Measurements from ENCODE around the gene TNS3. TPM values are rescaled to one million over a fixed set of nuclear protein-coding genes. Genes with fewer than 3 reads are reported as not detected.
A peak's percentile ranks its signal among the peaks of the same experiment; 100 is the strongest.

The TNS3 gene
- total RNA-seq, 1 experiment from 2014 or later = 533 TPM

DNA sequence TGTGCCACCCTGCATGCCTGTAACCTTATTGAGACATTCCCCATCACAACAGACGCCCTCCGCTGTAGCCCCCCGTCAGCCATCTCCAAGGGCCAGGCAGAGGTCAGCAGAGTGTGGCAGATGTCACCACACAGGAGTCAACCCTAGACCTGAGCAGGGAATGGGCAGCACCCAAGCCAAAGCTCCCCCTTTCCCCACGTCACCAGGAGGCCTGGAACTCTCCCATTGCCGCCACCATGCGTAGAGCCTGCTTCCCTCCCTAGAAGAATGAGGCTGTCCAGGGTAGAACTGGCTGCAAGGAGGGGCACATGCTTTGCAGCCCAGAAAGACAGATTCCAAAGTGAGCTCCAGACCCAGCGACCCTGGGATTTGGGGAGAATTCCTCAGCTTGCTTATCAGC, 342.9 kb downstream of the TNS3 start:
- H3K36me3 ChIP-seq (ENCODE audit: control insufficient read depth, insufficient read depth, low read length) = no peaks in the 10 kb centered on the region
- POLR2A ChIA-PET = no interaction called here
- ATAC-seq (peak; percentile 59; the same call in 1 of the 2 replicates), DNase-seq (ENCODE audit: low read depth, low spot score) (no peak)
- CTCF ChIA-PET = no interaction called here
- BruUV-seq (replicated peaks) = no TSS peak
- H3K27me3 ChIP-seq (ENCODE audit: control insufficient read depth, insufficient read depth, low read length) = peaks cover 16% of the 10 kb centered on the region
- no peak overlapping the region for H3K4me3 ChIP-seq (ENCODE audit: low read depth in 2 of 2, low read length in 2 of 2)
- in situ Hi-C loops (cut with HindIII; ENCODE audit: low pct_unique_long_range_greater_than_20kb, low sequenced_read_pairs) (no loop called here), intact Hi-C loops (cut with micrococcal nuclease; ENCODE audit: unreplicated experiment) (no loop called here)
- TF ChIP-seq SIN3A (IDR thresholded peaks at IDR 0.05; ENCODE audit: borderline replicate concordance, insufficient read depth, low read depth, low read length) (no peak), TCF7L2 (IDR thresholded peaks at IDR 0.05; ENCODE audit: low read depth, low read length) (no peak), POLR2AphosphoS5 (IDR thresholded peaks at IDR 0.05; ENCODE audit: low read depth, low read length) (no peak)
- TF ChIP-seq, protein P1, sequence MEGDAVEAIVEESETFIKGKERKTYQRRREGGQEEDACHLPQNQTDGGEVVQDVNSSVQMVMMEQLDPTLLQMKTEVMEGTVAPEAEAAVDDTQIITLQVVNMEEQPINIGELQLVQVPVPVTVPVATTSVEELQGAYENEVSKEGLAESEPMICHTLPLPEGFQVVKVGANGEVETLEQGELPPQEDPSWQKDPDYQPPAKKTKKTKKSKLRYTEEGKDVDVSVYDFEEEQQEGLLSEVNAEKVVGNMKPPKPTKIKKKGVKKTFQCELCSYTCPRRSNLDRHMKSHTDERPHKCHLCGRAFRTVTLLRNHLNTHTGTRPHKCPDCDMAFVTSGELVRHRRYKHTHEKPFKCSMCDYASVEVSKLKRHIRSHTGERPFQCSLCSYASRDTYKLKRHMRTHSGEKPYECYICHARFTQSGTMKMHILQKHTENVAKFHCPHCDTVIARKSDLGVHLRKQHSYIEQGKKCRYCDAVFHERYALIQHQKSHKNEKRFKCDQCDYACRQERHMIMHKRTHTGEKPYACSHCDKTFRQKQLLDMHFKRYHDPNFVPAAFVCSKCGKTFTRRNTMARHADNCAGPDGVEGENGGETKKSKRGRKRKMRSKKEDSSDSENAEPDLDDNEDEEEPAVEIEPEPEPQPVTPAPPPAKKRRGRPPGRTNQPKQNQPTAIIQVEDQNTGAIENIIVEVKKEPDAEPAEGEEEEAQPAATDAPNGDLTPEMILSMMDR (IDR thresholded peaks at IDR 0.05) = no peak
- TF ChIP-seq, protein P2, sequence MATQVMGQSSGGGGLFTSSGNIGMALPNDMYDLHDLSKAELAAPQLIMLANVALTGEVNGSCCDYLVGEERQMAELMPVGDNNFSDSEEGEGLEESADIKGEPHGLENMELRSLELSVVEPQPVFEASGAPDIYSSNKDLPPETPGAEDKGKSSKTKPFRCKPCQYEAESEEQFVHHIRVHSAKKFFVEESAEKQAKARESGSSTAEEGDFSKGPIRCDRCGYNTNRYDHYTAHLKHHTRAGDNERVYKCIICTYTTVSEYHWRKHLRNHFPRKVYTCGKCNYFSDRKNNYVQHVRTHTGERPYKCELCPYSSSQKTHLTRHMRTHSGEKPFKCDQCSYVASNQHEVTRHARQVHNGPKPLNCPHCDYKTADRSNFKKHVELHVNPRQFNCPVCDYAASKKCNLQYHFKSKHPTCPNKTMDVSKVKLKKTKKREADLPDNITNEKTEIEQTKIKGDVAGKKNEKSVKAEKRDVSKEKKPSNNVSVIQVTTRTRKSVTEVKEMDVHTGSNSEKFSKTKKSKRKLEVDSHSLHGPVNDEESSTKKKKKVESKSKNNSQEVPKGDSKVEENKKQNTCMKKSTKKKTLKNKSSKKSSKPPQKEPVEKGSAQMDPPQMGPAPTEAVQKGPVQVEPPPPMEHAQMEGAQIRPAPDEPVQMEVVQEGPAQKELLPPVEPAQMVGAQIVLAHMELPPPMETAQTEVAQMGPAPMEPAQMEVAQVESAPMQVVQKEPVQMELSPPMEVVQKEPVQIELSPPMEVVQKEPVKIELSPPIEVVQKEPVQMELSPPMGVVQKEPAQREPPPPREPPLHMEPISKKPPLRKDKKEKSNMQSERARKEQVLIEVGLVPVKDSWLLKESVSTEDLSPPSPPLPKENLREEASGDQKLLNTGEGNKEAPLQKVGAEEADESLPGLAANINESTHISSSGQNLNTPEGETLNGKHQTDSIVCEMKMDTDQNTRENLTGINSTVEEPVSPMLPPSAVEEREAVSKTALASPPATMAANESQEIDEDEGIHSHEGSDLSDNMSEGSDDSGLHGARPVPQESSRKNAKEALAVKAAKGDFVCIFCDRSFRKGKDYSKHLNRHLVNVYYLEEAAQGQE (IDR thresholded peaks at IDR 0.05; ENCODE audit: insufficient read depth in 1 of 2, low read depth in 2 of 2, low read length in 1 of 2) = no peak
- H3K4me1 ChIP-seq (ENCODE audit: control insufficient read depth, insufficient read depth, low read length) = no peaks in the 10 kb centered on the region
- H3K9me3 ChIP-seq (ENCODE audit: control insufficient read depth, insufficient read depth, low read depth, low read length) = no peaks in the 10 kb centered on the region
- H3K27ac ChIP-seq (ENCODE audit: low read length) = no peak overlapping the region

DNA sequence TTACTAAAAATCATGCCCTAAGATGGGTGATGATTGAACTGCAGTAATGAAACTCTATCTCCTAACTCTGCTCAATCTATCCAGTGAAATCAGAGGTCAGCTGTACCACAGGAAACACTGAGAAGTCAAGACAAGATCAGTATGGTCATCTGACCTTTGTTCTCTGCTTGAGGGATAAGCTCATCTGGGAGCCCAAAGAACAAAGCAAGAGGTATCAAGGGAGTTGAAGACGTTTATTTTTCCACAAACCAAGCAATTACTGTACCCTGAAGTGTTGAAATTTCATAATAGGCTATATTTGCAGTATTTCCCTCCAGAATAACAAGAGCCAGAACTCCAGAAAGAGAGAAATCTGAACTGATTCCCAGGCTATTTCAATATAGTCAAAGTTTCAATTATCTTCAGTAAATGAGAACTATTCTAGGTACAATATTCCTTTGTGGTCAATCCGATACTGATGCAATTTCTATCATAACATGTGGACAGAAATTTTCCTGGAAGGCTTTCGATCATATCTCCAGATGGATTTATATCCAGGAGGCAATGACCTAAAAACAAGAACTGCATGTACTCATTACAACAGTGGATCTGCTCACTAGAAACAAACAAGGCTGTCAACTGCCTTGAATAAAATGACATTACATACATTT, 345.3 kb downstream of the TNS3 start:
- ChIA-PET POLR2A (no interaction called here), CTCF (no interaction called here)
- TF ChIP-seq, protein P2 (IDR thresholded peaks at IDR 0.05; ENCODE audit: insufficient read depth in 1 of 2, low read depth in 2 of 2, low read length in 1 of 2) = no peak
- TF ChIP-seq TCF7L2 (IDR thresholded peaks at IDR 0.05; ENCODE audit: low read depth, low read length) = no peak
- no peak for TF ChIP-seq POLR2AphosphoS5 (IDR thresholded peaks at IDR 0.05; ENCODE audit: low read depth, low read length)
- TF ChIP-seq, protein P1 (IDR thresholded peaks at IDR 0.05) = no peak
- no peak for TF ChIP-seq SIN3A (IDR thresholded peaks at IDR 0.05; ENCODE audit: borderline replicate concordance, insufficient read depth, low read depth, low read length)
- DNase-seq (ENCODE audit: low read depth, low spot score) (no peak), ATAC-seq (no peak)
- intact Hi-C loops (cut with micrococcal nuclease; ENCODE audit: unreplicated experiment) (no loop called here), in situ Hi-C loops (cut with HindIII; ENCODE audit: low pct_unique_long_range_greater_than_20kb, low sequenced_read_pairs) (no loop called here)
- Histone ChIP-seq H3K27ac (ENCODE audit: low read length) (no peak overlapping the region), H3K9me3 (ENCODE audit: control insufficient read depth, insufficient read depth, low read depth, low read length) (no peaks in the 10 kb centered on the region), H3K27me3 (ENCODE audit: control insufficient read depth, insufficient read depth, low read length) (peaks cover 19% of the 10 kb centered on the region), H3K4me1 (ENCODE audit: control insufficient read depth, insufficient read depth, low read length) (no peaks in the 10 kb centered on the region), H3K36me3 (ENCODE audit: control insufficient read depth, insufficient read depth, low read length) (no peaks in the 10 kb centered on the region), H3K4me3 (ENCODE audit: low read depth in 2 of 2, low read length in 2 of 2) (no peak overlapping the region)
- no TSS peak for BruUV-seq (replicated peaks)
